Stimulated activated CD4-positive, alpha-beta T cell treated with anti-CD3 and anti-CD28 coated beads, Interleukin-1b, Interleukin-23, amount 100 ng/mL, for 4 hours (primary cell): Measurements from ENCODE around the gene PALLD.
"Not testable (repeated sequence)": the region's sequence is repeated elsewhere in the genome, so short reads cannot be mapped to it uniquely, and the experiment has no call there.

Experiments used
- DNase-seq, 2 donors: peaks; one replicate each; pipeline ENCODE4 v3.0.0-alpha.2; 2020; ENCODE audit warnings: low read depth in 2 of 2

The PALLD gene

GRCh38 chr4:168496834-168497233 lies at the start of gene PALLD:
TSS of gene PALLD (plus strand) at chr4:168497052.
- DNase-seq: no peak

DNA sequence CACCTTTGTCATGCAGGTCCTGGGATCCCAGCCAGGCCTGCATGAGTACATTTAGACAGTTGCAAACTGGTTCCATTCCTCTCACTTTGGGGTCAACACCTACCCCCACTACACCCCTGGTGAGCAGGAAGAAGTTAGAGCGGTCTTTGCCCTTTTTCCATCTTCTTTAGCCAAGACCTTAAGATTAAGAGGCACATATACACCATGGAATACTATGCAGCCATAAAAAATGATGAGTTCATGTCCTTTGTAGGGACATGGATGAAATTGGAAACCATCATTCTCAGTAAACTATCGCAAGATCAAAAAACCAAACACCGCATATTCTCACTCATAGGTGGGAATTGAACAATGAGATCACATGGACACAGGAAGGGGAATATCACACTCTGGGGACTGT lies 47.8 kb upstream of the PALLD start:
- DNase-seq: not testable (repeated sequence)

DNA sequence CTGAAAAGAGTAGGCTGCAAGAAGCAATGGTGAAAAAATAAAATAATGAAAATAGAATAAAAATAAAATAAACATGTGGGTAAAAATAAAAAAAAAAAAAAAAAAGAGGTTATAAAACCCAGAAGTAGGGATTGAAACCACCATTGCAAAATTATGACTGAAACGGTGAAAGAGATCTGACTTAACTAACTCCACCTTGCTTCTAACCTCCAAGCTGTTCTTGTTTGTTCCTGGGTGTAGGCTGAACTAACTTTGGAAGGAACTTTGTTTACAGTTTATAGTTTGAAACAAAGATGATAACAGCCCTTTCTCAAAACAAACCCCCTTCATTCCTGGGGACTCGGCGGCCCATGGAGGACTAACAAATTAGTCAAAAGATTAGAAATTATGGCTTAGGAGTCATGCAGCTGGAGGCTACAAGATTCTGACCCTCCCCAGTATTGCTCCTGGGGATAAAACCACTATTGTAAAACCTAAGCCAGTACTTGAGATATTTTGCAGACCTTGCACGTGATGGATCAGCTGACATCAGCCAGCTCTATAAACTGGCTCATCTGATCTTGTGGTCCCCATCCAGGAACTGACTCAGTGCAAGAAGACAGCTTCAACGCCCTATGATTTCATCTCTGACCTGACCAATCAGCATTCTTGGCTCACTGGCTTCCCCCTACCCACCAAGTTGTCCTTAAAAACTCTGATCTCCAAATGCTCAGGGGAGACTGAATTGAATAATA lies 47.0 kb upstream of the PALLD start:
- no peak for DNase-seq

DNA sequence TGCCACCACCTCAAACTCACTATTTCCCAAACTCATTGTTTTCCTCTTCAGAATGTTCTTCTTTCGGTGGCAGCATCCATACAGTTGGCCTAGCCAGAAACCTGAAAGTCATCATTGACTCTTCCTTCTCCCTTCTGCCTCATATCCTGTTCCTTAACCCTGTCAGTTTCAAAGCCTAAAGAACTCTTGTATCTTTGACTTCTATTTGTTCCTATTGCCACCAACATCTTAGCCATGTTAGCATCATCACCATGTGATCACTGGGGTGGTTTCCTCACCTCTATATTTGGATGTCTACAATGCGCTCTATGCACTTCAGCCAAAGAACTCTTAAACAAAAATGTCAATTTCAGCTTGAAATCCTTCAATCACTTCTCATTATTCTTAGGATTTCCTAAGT lies 45.5 kb upstream of the PALLD start:
- DNase-seq: no peak

DNA sequence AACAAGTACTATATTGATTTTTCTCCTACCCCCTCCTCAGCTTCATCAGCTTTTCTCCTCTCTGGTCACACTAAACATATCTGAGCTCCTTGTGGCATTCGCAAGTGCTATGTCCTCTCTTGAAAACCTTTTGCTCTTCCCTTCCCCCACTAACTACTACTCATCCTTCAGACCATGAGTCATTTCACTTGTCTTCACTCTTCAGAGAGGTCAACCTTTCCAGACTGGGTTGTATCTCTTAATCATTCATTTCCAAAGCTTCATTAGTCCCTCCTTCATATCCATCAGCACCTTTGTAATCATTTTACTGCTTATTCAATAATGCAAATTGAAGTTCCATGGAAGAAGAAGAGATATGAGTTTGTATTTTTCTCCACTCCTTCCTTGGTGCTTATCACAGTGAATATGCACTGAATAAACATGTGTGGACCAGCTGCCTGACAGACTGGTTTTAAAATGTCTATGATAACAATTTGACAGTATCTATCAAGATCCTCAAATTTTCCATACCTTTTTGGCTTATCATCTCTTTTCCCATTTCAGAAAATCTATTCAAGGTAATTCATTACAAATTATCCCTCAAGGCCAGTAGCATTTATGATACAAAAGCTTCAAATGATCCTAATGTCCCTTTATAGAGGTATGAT lies 45.0 kb upstream of the PALLD start:
- DNase-seq: no peak

- DNase-seq: no peak
These were observed 43.7 kb upstream of the PALLD start for GRCh38 chr4:168453146-168453545.

GRCh38 chr4:168458256-168458655 lies 38.6 kb upstream of the PALLD start:
- not testable (repeated sequence) for DNase-seq

GRCh38 chr4:168461821-168462220 lies 35.0 kb upstream of the PALLD start:
- DNase-seq: no peak

GRCh38 chr4:168472920-168473319 lies 23.9 kb upstream of the PALLD start:
- no peak for DNase-seq

DNA sequence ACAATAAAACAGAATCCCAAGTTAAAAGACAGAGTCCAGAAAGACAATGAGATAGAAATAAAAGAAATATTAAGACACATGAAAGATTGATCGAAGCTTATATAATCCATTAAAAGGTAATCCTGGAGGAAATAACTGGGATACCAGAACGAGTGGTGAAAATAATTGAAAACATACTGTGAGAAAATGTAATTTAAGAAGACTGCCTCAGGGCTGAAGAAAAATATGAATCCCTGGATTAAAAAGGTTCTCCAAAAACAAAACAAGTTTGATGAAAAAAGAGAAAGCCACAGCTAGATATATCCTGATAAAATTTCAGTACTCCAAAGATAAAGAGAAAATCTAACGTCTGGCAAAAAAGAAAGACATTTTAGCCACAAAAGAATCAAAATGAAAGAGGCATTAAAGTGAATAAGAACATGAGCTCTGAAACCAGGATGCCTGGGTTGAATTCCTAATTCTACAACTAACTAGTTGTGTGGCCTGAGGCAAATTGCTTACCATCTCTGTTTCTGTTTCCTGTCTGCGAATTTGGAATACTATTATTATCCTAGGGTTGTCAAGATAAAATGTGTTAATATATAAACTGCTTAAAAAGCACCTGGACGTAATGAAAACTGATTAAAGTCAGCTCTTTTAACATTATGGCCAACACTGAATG lies 22.1 kb upstream of the PALLD start:
- DNase-seq: no peak

DNA sequence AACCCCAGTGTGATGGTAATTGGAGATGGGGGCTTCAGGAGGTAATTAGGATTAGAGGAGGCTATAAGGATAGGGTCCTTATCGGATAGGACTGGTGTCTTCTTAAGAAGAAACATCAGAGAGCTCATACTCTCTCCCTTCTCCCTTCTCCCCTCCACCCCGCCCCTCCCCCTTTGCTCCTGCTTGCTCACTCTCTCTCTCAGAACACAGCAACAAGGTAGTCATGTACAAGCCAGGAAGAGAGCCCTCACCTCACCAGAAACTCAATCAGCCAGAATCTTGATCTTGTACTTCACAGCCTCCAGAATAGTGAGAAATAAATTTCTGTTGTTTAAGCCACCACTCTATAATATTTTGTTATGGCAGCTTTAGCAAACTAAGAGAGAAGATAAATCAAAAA lies 21.1 kb upstream of the PALLD start:
- DNase-seq: peak in 1 of 2 donors; percentile 25

DNA sequence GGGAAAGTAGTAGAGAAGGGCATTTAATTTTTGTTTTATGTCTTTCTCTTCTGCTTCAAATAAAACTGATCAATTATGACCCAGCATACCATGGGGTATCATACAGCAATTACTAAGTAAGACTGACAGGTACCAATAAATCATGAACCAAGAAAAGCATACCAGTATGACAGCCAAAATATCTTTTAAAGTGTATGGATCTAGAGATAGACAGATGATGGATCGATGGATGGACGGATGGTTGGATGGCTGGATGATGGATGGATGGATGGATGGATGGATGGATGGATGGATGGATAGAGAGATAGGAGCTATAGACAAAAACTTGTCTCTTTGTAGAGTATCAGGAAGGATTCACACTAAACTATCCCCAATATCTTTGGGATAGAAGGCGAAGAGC lies 18.0 kb upstream of the PALLD start:
- DNase-seq: no peak

GRCh38 chr4:168480931-168481611 lies 15.8 kb upstream of the PALLD start:
- DNase-seq: peak in 1 of 2 donors; percentile 31

GRCh38 chr4:168483811-168484210 lies 13.0 kb upstream of the PALLD start:
- no peak for DNase-seq

DNA sequence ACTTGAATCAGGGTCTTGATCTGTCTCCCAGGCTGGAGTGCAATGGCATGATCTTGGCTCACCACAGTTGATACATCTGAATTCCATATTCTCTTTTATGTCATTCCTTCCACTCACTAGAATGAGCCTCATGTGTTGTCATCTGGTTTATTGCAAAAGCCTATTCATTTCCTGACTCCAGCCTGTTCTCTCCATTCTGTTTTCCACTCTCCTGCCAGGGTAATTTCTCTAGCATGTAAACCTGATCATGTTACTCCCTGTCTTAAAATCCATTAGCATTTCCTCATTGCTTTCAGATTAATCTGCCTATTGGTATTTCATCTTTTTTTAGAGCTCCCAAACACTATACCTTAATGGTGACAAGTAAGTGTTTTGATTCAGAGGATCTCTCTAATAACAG lies 12.2 kb upstream of the PALLD start:
- DNase-seq: no peak

DNA sequence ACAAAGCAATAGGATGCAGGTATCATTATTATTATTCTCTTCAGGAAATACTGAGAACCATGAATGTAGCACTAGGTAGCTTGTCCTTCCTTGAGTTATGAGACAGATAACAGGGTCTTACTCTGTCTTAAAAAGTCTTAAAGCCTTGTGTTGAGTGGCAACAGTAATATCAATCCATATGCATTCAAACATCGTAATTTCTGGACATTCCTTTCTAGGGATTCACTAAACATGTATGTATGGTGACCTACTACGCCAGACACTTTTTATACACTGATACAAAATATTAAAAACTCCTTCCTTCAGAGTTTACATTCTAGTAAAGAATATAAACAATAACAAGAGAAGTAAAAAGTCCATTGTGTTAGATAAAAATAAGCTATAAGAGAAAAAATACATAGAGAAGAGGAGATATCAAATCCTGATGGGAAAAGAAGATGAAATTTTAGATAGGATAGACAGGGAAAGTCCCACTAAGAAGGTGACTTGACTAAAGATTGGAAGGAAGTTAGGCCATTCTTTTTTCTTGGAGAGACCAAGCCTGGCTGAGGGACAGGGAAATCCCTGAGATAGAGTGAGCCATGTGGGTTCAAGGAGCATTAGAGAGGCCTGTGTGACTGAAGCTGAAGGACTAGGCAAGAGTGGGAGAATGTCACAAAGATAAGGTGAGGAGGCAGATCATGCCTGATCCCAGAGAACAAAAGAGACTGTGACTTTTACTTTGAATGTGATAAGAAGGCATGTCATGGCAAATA lies 11.5 kb upstream of the PALLD start:
- no peak for DNase-seq

- DNase-seq: no peak
These were observed 10.0 kb upstream of the PALLD start for GRCh38 chr4:168486912-168487281.

- DNase-seq: no peak
These were observed 9.4 kb upstream of the PALLD start for GRCh38 chr4:168487282-168488035.

GRCh38 chr4:168488869-168489274 lies 8.0 kb upstream of the PALLD start:
- DNase-seq: no peak

DNA sequence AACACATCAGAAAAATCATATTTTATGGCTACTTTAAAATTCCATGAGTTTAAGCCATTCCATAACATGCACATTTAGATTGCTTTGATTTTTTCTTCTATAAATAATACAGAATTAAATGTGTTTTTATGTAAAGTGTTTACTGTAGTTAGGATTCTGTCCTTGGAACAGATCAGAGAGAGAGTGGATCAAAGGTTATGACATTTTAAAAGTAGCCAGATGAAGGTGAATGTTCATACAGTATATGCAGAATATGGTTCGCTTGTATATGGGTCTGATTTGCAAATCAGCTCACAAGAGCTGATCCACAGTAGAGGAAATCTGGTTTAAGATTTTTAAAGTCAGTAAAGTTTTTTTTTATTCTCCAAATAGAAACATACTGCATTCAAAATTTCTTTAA lies 7.2 kb upstream of the PALLD start:
- DNase-seq: no peak

DNA sequence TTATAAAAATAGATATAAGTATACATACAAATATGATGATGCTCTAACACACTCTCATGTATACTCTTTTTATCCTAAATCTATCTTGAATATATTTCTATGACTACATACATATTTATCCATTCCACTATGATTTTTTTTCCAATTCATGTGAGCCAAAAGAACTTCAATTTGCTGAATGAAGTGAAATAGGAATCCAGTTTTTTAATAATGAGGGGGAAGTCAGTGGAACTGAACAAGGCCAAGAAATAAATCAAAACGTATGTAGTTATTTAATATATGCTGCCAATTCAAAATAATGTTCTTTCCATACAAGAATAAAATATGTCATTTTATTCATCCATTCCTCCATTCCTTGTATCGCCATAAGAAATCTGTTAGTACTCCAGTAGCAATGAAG lies 6.1 kb upstream of the PALLD start:
- DNase-seq: no peak
